WTC11 (cell line): ENCODE results near the gene ABCA6. TPM values are rescaled to one million over a fixed set of nuclear protein-coding genes. Genes with fewer than 3 reads are reported as not detected.

Experiments used
- ATAC-seq: fragments of 200-7000 bp; cut with Tn5 transposase; 2 replicates; pipeline ENCODE4 v1.10.0; 2021; ENCODE audit warnings: mild to moderate bottlenecking, moderate library complexity
- CTCF ChIA-PET: fragments of 300-600 bp; sonication (Branson Sonifier 250); formaldehyde crosslinking; loops from one replicate; lab custom pipeline; 2021; ENCODE audit warnings: antibody characterized with exemption; lab: Charles Lee
- POLR2A ChIA-PET: fragments of 350-600 bp; sonication (Branson Sonifier 250); formaldehyde crosslinking; loops from one replicate; lab custom pipeline; 2021; ENCODE audit warnings: antibody characterized with exemption; lab: Charles Lee
- DNase-seq: peaks from one replicate; pipeline ENCODE4 v3.0.0; 2021; ENCODE audit warnings: low spot score
- H3K27ac Mint-ChIP-seq: 2 replicates; pipeline ENCODE4 v1.8.0; 2021; ENCODE audit warnings: mixed read lengths
- H3K27me3 Mint-ChIP-seq: 2 replicates; pipeline ENCODE4 v1.8.0; 2021; ENCODE audit warnings: low read depth, mild to moderate bottlenecking, moderate library complexity, mixed read lengths
- H3K36me3 Mint-ChIP-seq: 2 replicates; pipeline ENCODE4 v1.8.0; 2021; ENCODE audit warnings: mixed read lengths
- H3K4me1 Mint-ChIP-seq: 2 replicates; pipeline ENCODE4 v1.8.0; 2022; ENCODE audit warnings: mixed read lengths
- H3K4me3 Mint-ChIP-seq: 2 replicates; pipeline ENCODE4 v1.8.0; 2021; ENCODE audit warnings: mild to moderate bottlenecking, moderate library complexity, mixed read lengths
- H3K9me3 Mint-ChIP-seq: 2 replicates; pipeline ENCODE4 v1.8.0; 2021; ENCODE audit warnings: mixed read lengths
- AFF4 ChIP-seq: sonication (generic); formaldehyde crosslinking; IDR thresholded peaks from 2 replicates; pipeline ENCODE4 v1.8.1; 2023; ENCODE audit warnings: mild to moderate bottlenecking, missing genetic modification reagents, borderline replicate concordance
- CREB1 ChIP-seq: sonication (generic); formaldehyde crosslinking; IDR thresholded peaks from 2 replicates; pipeline ENCODE4 v1.8.0; 2023; ENCODE audit warnings: mild to moderate bottlenecking, missing genetic modification reagents
- GRHL2 ChIP-seq: fragments of 250-450 bp; sonication (Bioruptor Pico); IDR thresholded peaks from 2 replicates; pipeline ENCODE4 v1.8.0; 2022; ENCODE audit warnings: mild to moderate bottlenecking, moderate library complexity; ENCODE audit not compliant: insufficient replicate concordance, severe bottlenecking
- MAX ChIP-seq: sonication (generic); formaldehyde crosslinking; IDR thresholded peaks from 2 replicates; pipeline ENCODE4 v1.8.0; 2022; ENCODE audit warnings: mild to moderate bottlenecking, missing genetic modification reagents
- NFYB ChIP-seq: sonication (generic); formaldehyde crosslinking; conservative IDR thresholded peaks from 2 replicates; pipeline ENCODE4 v1.8.0; 2022; ENCODE audit warnings: low read depth, missing genetic modification reagents
- SMAD3 ChIP-seq: sonication (generic); formaldehyde crosslinking; IDR thresholded peaks from 2 replicates; pipeline ENCODE4 v1.8.0; 2022; ENCODE audit warnings: missing genetic modification reagents, mild to moderate bottlenecking, borderline replicate concordance
- TEAD4 ChIP-seq: sonication (generic); formaldehyde crosslinking; IDR thresholded peaks from 2 replicates; pipeline ENCODE4 v1.8.0; 2022; ENCODE audit warnings: mild to moderate bottlenecking, missing genetic modification reagents
- ZNF396 ChIP-seq: fragments of 250-450 bp; sonication (Bioruptor Pico); IDR thresholded peaks from 2 replicates; pipeline ENCODE4 v1.8.0; 2021; ENCODE audit warnings: mild to moderate bottlenecking, moderate library complexity, borderline replicate concordance
- ZNF671 ChIP-seq: fragments of 250-450 bp; sonication (Bioruptor Pico); IDR thresholded peaks from 2 replicates; pipeline ENCODE4 v1.8.0; 2021; ENCODE audit warnings: mild to moderate bottlenecking
- total RNA-seq: library from RNA; stranded (reverse); gene quantifications from 3 replicates; pipeline ENCODE4 v1.2.3, GENCODE V29; 2021
- TF ChIP-seq, protein P1 (sequence below): sonication (generic); formaldehyde crosslinking; IDR thresholded peaks from 2 replicates; pipeline ENCODE4 v1.8.0; 2023; ENCODE audit warnings: missing genetic modification reagents, mild to moderate bottlenecking, borderline replicate concordance
- TF ChIP-seq, protein P2 (sequence below): sonication (generic); formaldehyde crosslinking; IDR thresholded peaks from 2 replicates; pipeline ENCODE4 v1.8.1; 2023; ENCODE audit warnings: mild to moderate bottlenecking, missing genetic modification reagents, moderate library complexity
- TF ChIP-seq, protein P3 (sequence below): sonication (generic); formaldehyde crosslinking; IDR thresholded peaks from 2 replicates; pipeline ENCODE4 v1.8.0; 2022; ENCODE audit warnings: missing genetic modification reagents
- TF ChIP-seq, protein P4 (sequence below): sonication (generic); formaldehyde crosslinking; IDR thresholded peaks from 2 replicates; pipeline ENCODE4 v1.8.0; 2023; ENCODE audit warnings: missing genetic modification reagents

The ABCA6 gene
- total RNA-seq, 1 experiment from 2014 or later, result not detected

DNA sequence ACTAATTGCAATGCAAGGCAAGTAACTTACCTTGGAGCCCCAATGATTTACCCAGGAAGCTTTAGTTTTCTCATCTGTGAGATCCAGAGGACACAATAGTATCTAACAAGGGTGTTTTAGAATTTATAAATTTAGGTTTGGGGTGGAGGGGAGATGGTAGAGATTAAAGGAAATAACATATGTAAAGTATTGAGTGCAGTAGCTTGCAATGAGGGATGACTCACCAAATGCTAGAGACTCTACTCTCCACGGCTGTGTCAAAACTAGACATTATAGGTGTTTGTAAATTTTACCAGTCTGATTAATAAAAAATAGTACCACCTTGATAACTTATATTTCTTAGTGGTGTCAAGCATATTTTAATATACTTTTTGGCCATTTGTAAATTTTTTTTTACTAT is 77.2 kb downstream of the ABCA6 start:
- Mint-ChIP-seq H3K36me3 (no peaks in the 10 kb centered on the region), H3K4me3 (no peak overlapping the region), H3K9me3 (no peaks in the 10 kb centered on the region), H3K27ac (no peak overlapping the region), H3K27me3 (no peaks in the 10 kb centered on the region), H3K4me1 (peaks cover 10% of the 10 kb centered on the region)
- DNase-seq (no peak), ATAC-seq (no peak)
- ChIA-PET POLR2A (no interaction called here), CTCF (interaction anchor here (1.5 to 1.6 kb wide), 2 partner anchors 21 to 183 kb away, joined by 3 to 5 read pairs; no protein-coding TSS in a partner anchor)
- TF ChIP-seq, protein P1, sequence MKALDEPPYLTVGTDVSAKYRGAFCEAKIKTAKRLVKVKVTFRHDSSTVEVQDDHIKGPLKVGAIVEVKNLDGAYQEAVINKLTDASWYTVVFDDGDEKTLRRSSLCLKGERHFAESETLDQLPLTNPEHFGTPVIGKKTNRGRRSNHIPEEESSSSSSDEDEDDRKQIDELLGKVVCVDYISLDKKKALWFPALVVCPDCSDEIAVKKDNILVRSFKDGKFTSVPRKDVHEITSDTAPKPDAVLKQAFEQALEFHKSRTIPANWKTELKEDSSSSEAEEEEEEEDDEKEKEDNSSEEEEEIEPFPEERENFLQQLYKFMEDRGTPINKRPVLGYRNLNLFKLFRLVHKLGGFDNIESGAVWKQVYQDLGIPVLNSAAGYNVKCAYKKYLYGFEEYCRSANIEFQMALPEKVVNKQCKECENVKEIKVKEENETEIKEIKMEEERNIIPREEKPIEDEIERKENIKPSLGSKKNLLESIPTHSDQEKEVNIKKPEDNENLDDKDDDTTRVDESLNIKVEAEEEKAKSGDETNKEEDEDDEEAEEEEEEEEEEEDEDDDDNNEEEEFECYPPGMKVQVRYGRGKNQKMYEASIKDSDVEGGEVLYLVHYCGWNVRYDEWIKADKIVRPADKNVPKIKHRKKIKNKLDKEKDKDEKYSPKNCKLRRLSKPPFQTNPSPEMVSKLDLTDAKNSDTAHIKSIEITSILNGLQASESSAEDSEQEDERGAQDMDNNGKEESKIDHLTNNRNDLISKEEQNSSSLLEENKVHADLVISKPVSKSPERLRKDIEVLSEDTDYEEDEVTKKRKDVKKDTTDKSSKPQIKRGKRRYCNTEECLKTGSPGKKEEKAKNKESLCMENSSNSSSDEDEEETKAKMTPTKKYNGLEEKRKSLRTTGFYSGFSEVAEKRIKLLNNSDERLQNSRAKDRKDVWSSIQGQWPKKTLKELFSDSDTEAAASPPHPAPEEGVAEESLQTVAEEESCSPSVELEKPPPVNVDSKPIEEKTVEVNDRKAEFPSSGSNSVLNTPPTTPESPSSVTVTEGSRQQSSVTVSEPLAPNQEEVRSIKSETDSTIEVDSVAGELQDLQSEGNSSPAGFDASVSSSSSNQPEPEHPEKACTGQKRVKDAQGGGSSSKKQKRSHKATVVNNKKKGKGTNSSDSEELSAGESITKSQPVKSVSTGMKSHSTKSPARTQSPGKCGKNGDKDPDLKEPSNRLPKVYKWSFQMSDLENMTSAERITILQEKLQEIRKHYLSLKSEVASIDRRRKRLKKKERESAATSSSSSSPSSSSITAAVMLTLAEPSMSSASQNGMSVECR (CRISPR knock-in tag), result no peak
- TF ChIP-seq, protein P2, sequence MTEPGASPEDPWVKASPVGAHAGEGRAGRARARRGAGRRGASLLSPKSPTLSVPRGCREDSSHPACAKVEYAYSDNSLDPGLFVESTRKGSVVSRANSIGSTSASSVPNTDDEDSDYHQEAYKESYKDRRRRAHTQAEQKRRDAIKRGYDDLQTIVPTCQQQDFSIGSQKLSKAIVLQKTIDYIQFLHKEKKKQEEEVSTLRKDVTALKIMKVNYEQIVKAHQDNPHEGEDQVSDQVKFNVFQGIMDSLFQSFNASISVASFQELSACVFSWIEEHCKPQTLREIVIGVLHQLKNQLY (CRISPR knock-in tag), result no peak
- no peak for TF ChIP-seq MAX (CRISPR knock-in tag)
- TF ChIP-seq, protein P3, sequence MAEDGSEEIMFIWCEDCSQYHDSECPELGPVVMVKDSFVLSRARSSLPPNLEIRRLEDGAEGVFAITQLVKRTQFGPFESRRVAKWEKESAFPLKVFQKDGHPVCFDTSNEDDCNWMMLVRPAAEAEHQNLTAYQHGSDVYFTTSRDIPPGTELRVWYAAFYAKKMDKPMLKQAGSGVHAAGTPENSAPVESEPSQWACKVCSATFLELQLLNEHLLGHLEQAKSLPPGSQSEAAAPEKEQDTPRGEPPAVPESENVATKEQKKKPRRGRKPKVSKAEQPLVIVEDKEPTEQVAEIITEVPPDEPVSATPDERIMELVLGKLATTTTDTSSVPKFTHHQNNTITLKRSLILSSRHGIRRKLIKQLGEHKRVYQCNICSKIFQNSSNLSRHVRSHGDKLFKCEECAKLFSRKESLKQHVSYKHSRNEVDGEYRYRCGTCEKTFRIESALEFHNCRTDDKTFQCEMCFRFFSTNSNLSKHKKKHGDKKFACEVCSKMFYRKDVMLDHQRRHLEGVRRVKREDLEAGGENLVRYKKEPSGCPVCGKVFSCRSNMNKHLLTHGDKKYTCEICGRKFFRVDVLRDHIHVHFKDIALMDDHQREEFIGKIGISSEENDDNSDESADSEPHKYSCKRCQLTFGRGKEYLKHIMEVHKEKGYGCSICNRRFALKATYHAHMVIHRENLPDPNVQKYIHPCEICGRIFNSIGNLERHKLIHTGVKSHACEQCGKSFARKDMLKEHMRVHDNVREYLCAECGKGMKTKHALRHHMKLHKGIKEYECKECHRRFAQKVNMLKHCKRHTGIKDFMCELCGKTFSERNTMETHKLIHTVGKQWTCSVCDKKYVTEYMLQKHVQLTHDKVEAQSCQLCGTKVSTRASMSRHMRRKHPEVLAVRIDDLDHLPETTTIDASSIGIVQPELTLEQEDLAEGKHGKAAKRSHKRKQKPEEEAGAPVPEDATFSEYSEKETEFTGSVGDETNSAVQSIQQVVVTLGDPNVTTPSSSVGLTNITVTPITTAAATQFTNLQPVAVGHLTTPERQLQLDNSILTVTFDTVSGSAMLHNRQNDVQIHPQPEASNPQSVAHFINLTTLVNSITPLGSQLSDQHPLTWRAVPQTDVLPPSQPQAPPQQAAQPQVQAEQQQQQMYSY (CRISPR knock-in tag), result no peak
- no peak for TF ChIP-seq SMAD3 (CRISPR knock-in tag)
- no peak for TF ChIP-seq ZNF671 (CRISPR knock-in tag)
- TF ChIP-seq TEAD4, result no peak
- TF ChIP-seq, protein P4, sequence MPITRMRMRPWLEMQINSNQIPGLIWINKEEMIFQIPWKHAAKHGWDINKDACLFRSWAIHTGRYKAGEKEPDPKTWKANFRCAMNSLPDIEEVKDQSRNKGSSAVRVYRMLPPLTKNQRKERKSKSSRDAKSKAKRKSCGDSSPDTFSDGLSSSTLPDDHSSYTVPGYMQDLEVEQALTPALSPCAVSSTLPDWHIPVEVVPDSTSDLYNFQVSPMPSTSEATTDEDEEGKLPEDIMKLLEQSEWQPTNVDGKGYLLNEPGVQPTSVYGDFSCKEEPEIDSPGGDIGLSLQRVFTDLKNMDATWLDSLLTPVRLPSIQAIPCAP (CRISPR knock-in tag), result no peak
- TF ChIP-seq CREB1, result no peak

DNA sequence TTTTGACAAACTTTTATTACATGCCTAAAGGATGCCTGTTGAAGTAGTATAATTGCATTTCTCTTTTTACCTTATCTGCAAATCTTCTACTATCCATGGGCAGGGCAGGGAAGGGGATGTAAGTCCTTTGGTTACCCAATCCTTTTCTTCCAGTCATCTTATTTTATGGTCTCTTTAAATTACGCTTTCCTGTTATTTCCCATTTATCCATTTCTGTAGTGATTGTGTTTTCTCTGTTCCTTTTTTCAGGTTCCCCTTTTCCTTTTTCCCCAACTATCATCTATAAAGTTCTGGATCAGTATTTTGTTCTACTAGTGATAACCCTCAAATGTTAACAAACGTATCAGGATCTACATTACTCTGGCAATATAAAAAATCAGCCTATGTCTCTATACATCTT is 77.7 kb downstream of the ABCA6 start:
- Mint-ChIP-seq H3K27me3 (no peaks in the 10 kb centered on the region), H3K27ac (no peak overlapping the region), H3K4me1 (peaks cover 5% of the 10 kb centered on the region), H3K9me3 (no peaks in the 10 kb centered on the region), H3K4me3 (no peak overlapping the region), H3K36me3 (no peaks in the 10 kb centered on the region)
- ATAC-seq (no peak), DNase-seq (no peak)
- ChIA-PET CTCF (interaction anchor here (1.5 to 1.6 kb wide), 2 partner anchors 21 to 183 kb away, joined by 3 to 5 read pairs; no protein-coding TSS in a partner anchor), POLR2A (no interaction called here)
- TF ChIP-seq GRHL2 (CRISPR knock-in tag), result no peak

DNA sequence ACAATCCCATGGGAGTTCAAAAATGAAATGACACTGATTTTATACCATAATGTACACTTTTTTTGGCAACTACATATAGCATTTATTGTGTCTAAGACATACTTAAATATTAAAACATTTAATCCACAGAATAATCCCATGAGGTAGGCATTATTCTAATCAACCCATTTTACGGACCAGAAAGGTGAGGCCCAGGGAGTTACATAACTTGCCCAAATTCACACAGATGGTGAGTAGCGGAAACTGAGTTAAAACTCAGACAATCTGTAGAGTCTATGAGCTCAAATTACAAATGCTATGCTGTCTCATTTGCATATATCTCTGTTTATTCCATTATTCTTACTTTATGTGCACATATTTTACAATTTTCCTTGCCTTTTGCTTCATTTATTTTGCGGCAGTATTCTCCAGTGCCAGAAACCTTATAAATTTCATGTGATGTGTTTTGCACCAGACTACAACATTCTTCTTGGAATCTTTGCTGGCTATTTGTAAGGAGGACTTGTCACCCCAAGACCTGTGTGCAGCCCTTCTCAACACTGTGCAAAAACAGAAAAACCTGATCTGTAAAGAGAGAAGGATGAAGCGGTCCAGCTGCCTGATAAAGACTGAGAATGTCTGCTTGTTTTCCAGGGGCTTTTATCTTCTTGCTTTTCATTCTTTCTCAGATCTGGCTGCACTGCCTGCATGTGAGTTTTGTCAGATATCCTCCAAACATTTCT is 78.7 kb downstream of the ABCA6 start:
- Mint-ChIP-seq H3K27me3 (no peaks in the 10 kb centered on the region), H3K4me1 (peaks cover 4% of the 10 kb centered on the region; the same call in 1 of the 2 replicates), H3K9me3 (no peaks in the 10 kb centered on the region), H3K4me3 (no peak overlapping the region), H3K36me3 (no peaks in the 10 kb centered on the region), H3K27ac (no peak overlapping the region)
- POLR2A ChIA-PET, result no interaction called here
- DNase-seq, result no peak
- ATAC-seq, result no peak
- CTCF ChIA-PET, result interaction anchor here (1.6 kb wide), 1 partner anchor 184 kb away, joined by 3 read pairs; no protein-coding TSS in a partner anchor
- TF ChIP-seq GRHL2 (CRISPR knock-in tag) (no peak), ZNF671 (CRISPR knock-in tag) (no peak), AFF4 (no peak), NFYB (CRISPR knock-in tag) (no peak), ZNF396 (CRISPR knock-in tag) (no peak)
